ENCODE data around the gene VAMP8.
"Not testable (repeated sequence)": the region's sequence is repeated elsewhere in the genome, so short reads cannot be mapped to it uniquely, and the experiment has no call there.

The VAMP8 gene

DNA sequence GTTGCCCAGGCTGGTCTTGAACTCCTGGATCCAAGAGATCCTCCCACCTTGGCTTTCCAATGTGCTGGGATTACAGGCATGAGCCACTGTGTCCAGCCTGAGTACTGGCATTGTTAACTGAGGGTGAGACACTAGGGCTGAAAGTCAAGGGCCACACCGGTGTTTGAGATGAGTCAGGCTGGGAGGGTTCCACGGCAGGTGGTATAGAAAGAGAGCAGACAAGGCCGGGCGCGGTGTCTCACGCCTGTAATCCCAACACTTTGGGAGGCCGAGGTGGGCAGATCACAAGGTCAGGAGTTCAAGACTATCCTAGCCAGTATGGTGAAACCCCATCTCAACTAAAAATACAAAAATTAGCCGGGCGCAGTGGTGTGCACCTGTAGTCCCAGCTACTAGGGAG, 14.9 kb downstream of the VAMP8 start:
- H3K36me3 Mint-ChIP-seq; H3K4me3 Mint-ChIP-seq; H3K27ac Mint-ChIP-seq; DNase-seq (ENCODE audit: low spot score in 2 of 2); H3K27me3 Mint-ChIP-seq; ATAC-seq (ENCODE audit: low read depth); H3K9me3 Mint-ChIP-seq: not testable (repeated sequence)
- peaks cover 28% of the 10 kb centered on the region for H3K4me1 Mint-ChIP-seq

DNA sequence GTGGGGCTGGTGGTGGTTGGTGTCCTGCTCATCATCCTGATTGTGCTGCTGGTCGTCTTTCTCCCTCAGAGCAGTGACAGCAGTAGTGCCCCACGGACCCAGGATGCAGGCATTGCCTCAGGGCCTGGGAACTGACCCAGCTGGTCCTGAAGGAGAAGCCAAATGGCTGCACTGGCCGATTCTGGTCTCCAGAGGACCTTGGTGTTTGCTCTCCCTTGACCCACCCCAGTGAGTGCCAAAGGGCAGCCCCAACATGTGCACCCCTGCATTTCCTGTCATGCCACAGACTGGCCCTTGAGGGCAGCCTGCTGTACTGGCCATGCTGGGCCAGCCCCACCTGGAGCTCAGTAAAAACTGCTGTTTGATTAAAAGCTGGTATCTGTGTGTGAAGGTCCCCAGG, 15.6 kb downstream of the VAMP8 start:
- no peak for ATAC-seq (ENCODE audit: low read depth)
- no peak overlapping the region for H3K27ac Mint-ChIP-seq
- no peak overlapping the region for H3K4me3 Mint-ChIP-seq
- DNase-seq (ENCODE audit: low spot score in 2 of 2) = no peak
- H3K36me3 Mint-ChIP-seq = peaks cover 2% of the 10 kb centered on the region
- H3K4me1 Mint-ChIP-seq = peaks cover 24% of the 10 kb centered on the region
- no peaks in the 10 kb centered on the region for H3K9me3 Mint-ChIP-seq
- no peaks in the 10 kb centered on the region for H3K27me3 Mint-ChIP-seq

DNA sequence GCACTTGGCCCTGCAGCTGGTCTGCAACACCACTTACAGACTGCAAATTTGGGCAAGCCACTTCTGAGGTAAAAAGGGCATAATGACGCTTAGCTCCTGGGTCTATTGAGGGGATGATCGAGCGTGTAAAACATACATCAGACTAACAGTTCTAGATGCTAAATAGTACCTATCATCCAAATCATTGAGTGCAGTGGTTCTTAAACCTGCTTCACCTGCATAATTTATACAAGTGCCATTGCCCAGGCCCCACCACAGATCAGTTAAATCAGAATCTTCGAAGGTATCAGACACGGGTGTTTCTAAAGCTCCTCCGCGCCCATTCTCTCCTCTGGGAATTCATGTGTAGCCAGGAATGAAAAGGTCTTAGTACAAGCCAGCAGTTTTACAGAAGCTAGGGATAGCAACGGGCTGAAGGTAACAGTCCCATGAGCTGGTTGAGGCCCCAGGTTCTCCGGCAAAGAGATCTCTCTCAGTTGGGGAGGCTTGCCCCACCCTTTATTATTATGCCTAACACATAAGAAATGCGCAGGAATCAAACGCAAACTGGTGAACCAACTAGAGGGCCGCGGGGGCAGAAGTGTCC, 17.4 kb downstream of the VAMP8 start:
- Mint-ChIP-seq H3K4me1 (peaks cover 19% of the 10 kb centered on the region), H3K27me3 (no peaks in the 10 kb centered on the region), H3K27ac (peak overlapping the region; percentile 100), H3K4me3 (peak overlapping the region; percentile 100), H3K36me3 (peaks cover 2% of the 10 kb centered on the region), H3K9me3 (no peaks in the 10 kb centered on the region)
- ATAC-seq (ENCODE audit: low read depth) = no peak
- no peak for DNase-seq (ENCODE audit: low spot score in 2 of 2)

DNA sequence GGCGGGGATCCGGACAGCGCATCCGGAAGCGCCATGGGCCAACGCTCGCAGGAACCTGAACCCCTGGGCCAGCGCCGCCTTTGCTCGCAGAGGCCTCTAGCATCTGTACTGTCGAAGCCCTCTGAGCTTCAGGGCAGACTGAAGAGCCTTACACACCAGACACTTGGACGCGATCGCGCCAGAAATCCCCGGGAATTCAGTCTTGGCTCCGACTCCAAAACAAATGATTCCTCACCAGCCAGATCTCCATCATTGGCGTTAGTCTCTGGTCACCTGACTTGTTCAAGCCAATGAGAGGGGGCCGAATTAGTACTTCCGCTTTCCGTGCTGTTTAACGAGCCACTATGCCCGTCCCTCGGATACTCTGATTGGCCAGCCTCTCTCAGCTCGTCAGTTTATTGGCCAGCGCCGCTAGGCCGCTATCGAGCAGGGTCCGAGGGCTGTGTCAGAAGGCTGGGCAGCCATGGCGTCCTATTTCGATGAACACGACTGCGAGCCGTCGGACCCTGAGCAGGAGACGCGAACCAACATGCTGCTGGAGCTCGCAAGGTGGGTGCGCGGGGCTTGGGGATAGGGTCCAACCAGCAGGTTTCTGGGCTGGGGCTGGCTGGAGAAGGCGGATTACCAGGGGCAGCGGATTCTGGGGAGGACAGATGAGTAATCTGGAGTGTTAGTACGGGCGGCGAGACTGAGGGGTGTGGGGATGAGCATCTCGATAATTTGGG, 18.1 kb downstream of the VAMP8 start, which contains the start of gene RNF181:
Gene RNF181, plus strand, starts transcription at position 445 of the 725 bp plus-strand sequence. Its CDS starts 19 bp downstream, at position 464.
- H3K4me3 Mint-ChIP-seq = peak within 1 kb of the TSS; percentile 100
- H3K9me3 Mint-ChIP-seq = no peaks in the 10 kb centered on the region
- no peaks in the 10 kb centered on the region for H3K27me3 Mint-ChIP-seq
- peak within 1 kb of the TSS; percentile 100 for H3K27ac Mint-ChIP-seq
- ATAC-seq (ENCODE audit: low read depth) (peak; percentile 99), DNase-seq (ENCODE audit: low spot score in 2 of 2) (peak; percentile 72 to 86)
- peaks cover 2% of the 10 kb centered on the region for H3K36me3 Mint-ChIP-seq
- peaks cover 19% of the 10 kb centered on the region for H3K4me1 Mint-ChIP-seq

DNA sequence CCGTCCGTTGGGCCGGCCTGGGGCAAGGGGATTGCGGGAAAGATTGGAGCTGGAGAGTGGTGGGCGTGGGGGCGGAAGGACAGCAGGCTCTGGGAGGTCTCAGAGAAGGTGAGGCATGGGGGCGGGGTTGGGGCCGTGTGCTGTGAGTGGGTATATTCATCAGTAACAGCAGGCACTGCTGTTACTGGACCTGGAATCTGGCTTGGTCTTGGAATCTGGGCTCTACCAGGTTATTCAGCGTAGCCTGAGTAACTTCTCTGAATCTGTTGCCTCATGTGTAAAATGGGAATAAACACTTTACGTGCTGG, 18.6 kb downstream of the VAMP8 start:
- ATAC-seq (ENCODE audit: low read depth) (no peak), DNase-seq (ENCODE audit: low spot score in 2 of 2) (no peak)
- peaks cover 2% of the 10 kb centered on the region for H3K36me3 Mint-ChIP-seq
- H3K27ac Mint-ChIP-seq = peak overlapping the region; percentile 100
- no peaks in the 10 kb centered on the region for H3K27me3 Mint-ChIP-seq
- H3K4me3 Mint-ChIP-seq = peak overlapping the region; percentile 100
- H3K9me3 Mint-ChIP-seq = no peaks in the 10 kb centered on the region
- peaks cover 19% of the 10 kb centered on the region for H3K4me1 Mint-ChIP-seq

DNA sequence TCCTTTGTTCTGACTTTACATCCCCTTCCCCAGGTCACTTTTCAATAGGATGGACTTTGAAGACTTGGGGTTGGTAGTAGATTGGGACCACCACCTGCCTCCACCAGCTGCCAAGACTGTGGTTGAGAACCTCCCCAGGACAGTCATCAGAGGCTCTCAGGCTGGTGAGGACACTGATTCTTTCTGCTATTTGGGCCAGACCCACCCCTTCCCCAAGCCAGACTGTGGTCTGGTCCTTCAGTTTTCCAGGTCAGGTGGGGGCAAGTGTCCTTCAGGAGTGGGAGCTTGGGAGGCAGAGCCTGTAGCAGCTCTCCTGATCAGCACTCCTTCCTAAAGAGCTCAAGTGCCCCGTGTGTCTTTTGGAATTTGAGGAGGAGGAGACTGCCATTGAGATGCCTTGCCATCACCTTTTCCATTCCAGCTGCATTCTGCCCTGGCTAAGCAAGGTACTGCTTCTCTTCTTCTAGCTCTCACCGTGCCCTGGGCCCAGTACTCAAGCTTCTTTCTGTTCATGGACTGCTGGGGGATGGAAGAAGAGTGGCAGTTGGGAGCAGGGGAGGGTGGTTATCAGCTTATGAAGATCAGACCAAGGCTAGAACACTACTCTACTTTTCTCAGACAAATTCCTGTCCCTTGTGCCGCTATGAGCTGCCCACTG, 19.2 kb downstream of the VAMP8 start:
- Mint-ChIP-seq H3K4me3 (peak overlapping the region; percentile 100), H3K27ac (peak overlapping the region; percentile 100), H3K36me3 (peaks cover 2% of the 10 kb centered on the region), H3K27me3 (no peaks in the 10 kb centered on the region), H3K4me1 (peaks cover 20% of the 10 kb centered on the region), H3K9me3 (no peaks in the 10 kb centered on the region)
- ATAC-seq (ENCODE audit: low read depth) (no peak), DNase-seq (ENCODE audit: low spot score in 2 of 2) (no peak)

DNA sequence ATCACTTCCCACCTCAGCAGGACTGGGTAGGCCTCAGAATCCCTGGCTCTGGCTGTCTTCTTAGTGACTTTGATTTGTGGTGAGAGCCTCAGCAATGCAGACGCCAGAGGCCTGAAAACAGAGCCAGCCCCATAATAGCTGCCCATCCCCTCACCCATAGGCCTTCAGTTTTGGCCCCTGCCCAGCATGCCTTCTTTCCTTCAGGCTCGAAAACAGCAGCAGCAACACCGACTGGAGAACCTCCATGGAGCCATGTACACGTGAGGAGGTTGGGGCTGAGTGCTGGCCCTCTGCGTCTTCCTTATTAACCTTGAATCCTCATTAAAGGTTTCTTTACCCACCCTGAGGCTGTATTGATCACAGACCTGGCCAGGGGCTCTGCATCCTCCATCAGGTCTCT, 19.9 kb downstream of the VAMP8 start:
- Mint-ChIP-seq H3K36me3 (peaks cover 2% of the 10 kb centered on the region), H3K9me3 (no peaks in the 10 kb centered on the region), H3K4me3 (peak overlapping the region; percentile 100), H3K27ac (peak overlapping the region; percentile 28), H3K27me3 (no peaks in the 10 kb centered on the region), H3K4me1 (peaks cover 25% of the 10 kb centered on the region)
- DNase-seq (ENCODE audit: low spot score in 2 of 2) (no peak), ATAC-seq (ENCODE audit: low read depth) (no peak)

DNA sequence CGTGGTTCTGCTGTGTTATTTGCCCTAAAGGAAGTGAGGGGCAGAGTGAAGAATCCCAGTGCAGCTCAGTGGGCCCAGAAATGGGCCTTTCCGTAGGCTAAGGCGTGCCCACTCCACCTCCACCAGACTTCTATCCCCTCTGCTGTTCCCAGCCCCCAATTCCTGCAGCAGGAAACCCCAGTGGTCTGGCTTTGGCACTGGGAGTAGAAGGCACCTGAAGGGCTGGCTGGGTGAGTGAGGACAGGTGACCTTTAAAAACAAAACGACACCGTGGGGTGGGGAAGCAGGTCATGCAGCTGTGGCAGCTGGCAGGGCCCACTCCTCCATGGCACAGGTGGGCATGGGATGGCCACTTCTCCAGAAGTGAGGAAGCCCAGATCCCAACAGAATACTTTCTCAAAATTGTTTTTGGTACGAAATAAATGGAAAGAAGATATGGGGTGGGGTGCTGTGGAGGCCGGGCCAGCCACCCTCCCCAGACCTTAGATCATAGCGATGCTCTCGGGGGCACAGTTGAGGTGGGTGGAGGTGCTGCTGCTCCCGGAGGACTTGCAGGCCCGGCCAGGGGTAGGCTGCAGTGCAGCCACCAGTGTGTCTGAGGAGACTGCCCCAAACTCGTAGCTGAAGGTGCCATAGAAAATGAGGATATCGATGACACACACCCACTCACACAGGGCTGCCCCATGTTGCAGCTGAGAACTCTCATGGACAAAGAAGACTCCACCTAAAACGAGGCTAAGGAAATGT, 21.4 kb downstream of the VAMP8 start:
- Mint-ChIP-seq H3K4me3 (no peak overlapping the region), H3K27ac (peak overlapping the region; percentile 41), H3K4me1 (peaks cover 29% of the 10 kb centered on the region), H3K36me3 (peaks cover 2% of the 10 kb centered on the region), H3K27me3 (no peaks in the 10 kb centered on the region), H3K9me3 (no peaks in the 10 kb centered on the region)
- ATAC-seq (ENCODE audit: low read depth) = no peak
- DNase-seq (ENCODE audit: low spot score in 2 of 2) = no peak

DNA sequence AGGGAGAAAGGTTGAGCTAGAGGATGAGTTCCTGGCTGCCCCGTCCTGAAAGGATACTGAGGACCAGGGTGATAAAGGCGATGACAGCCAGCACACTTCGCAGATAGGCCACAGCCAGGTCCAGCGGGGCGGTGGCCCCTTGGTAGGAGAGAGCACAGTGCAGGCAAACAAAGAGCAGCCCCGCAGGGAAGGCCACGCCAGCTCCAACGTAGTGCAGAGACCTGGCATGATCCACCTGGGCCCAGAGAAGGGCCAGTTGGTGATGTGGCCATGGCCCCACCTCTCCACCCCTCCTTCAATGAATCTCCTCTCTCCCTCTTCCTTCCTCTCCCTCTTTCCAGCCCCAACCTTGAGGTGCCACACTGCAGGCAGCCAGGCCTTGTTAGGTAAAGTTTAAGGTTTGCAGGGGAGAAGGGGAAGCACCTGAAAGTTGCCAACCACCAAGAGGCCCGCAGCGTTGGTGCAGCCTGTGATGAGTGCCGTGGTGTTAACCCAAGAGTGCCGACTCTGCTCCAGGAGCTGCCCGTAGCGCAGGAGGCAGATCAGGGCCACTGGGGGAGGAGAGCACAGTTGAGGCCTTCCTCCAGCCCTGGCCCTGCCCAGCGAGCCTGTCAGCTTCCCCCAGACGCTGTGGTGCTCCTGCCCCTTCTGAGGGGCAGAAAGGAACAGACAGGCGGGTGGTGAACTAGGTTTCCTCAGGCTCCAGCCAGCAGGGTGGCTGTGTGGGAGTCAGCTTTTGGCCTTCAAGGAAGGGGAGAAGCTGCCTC, 22.3 kb downstream of the VAMP8 start:
- no peak overlapping the region for H3K4me3 Mint-ChIP-seq
- no peaks in the 10 kb centered on the region for H3K27me3 Mint-ChIP-seq
- peaks cover 24% of the 10 kb centered on the region for H3K4me1 Mint-ChIP-seq
- DNase-seq (ENCODE audit: low spot score in 2 of 2) (no peak), ATAC-seq (ENCODE audit: low read depth) (no peak)
- H3K9me3 Mint-ChIP-seq = no peaks in the 10 kb centered on the region
- H3K36me3 Mint-ChIP-seq = peaks cover 2% of the 10 kb centered on the region
- H3K27ac Mint-ChIP-seq = no peak overlapping the region

DNA sequence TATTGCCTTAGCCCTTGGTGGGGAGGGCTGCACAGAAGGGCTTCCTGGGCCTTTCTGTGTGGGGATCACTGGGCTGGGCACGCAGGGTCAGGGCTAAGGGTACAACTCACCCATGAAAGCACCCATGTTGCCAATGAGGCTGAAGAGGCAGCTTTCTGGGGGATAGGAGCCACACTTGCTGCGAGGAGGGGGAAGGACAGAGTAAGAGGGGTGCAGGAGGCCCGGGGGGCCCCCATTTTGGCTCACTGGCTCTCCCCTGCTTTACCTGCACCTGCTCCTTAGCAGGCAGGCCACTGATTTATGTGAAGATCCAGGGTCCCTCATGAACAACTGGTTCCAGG, 22.8 kb downstream of the VAMP8 start:
- Mint-ChIP-seq H3K4me1 (peaks cover 22% of the 10 kb centered on the region), H3K9me3 (no peaks in the 10 kb centered on the region), H3K27ac (no peak overlapping the region), H3K27me3 (no peaks in the 10 kb centered on the region), H3K36me3 (peaks cover 2% of the 10 kb centered on the region), H3K4me3 (no peak overlapping the region)
- no peak for DNase-seq (ENCODE audit: low spot score in 2 of 2)
- ATAC-seq (ENCODE audit: low read depth) = no peak

DNA sequence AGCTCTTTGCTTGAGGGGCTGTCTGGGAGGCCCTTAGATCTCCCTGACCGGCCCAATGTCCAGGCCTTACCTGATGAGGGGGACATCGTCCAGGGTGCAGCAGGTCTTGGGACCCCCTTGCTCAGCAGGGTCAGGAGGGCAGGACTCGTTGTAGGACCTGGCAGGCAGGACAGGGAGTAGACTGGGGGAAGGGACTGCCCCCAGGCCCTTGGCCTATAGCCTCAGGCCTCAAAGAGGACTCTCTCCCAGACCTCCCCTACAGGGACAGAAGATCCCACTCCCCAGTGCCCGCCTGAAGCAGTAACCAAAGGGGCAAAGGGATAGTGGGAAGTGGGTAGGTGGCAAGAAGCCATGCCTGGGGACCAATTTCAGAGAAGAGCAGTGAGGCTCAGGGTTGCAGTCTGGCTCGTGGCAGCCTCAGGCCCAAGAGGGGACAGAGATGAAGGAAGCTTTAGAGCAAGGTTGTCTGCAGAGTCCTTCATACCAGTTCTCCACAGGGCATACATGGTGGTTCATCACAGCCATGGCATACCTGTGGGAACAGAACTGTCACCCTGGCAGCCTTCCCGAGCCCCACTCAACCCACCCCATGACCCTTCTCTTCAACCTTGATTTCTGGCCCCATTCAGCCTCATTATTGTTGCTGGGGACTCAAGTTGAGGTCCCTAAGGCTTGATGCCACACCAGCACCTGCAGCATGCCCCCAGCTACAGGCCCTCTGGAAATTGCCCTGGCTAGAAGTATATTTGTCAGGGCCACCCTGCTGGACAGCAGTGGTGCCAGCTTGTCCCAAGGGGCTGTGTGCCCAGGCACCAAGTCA, 23.8 kb downstream of the VAMP8 start:
- H3K27me3 Mint-ChIP-seq = no peaks in the 10 kb centered on the region

DNA sequence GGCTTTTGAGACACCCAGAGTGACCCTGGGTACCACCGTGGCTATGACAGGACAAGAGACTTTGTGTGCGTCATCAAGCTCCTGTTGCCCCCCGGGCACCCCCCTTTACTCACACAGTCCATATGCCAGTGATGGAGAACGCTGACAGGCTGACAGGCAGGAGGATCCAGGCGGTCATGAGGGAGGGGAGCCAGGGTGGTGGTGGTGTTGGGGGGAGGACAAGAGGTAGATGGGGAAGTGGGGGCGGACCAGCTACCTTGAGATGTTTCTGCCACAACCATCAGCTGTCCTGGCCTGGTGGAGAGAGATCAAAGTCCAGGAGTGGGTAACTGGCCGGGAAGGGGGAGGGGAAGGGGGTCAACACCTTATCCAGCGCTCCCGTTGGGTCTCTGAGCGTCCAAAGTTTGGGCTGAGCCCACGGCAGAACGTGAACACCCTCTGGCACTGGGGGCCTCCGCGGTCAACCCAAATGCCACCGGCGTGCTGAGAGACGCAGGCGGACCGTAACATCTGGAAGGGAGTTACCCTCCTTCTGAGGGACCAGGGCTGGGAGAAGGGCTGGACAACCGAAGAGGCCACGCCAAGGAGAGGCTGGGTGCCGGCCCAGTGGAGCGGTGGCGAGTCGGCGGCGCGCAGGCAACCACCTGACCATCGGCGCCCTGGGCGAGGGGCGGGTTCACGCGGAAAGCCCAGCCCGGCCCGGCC, 24.5 kb downstream of the VAMP8 start:
- H3K27ac Mint-ChIP-seq = peak overlapping the region; percentile 56
- peak overlapping the region; percentile 84 for H3K4me3 Mint-ChIP-seq
- no peaks in the 10 kb centered on the region for H3K9me3 Mint-ChIP-seq
- peak; percentile 18 for ATAC-seq (ENCODE audit: low read depth)
- DNase-seq (ENCODE audit: low spot score in 2 of 2) = peak in 1 of 2 donors; percentile 41
- H3K4me1 Mint-ChIP-seq = peaks cover 18% of the 10 kb centered on the region
- peaks cover under 1% of the 10 kb centered on the region for H3K36me3 Mint-ChIP-seq
- no peaks in the 10 kb centered on the region for H3K27me3 Mint-ChIP-seq

More for the DNA sequence above, 23.8 kb downstream of the VAMP8 start:
- Mint-ChIP-seq H3K36me3 (no peaks in the 10 kb centered on the region), H3K27ac (peak overlapping the region; percentile 56), H3K4me1 (peaks cover 23% of the 10 kb centered on the region), H3K9me3 (no peaks in the 10 kb centered on the region), H3K4me3 (peak overlapping the region; percentile 84)
- DNase-seq (ENCODE audit: low spot score in 2 of 2) (no peak), ATAC-seq (ENCODE audit: low read depth) (no peak)

Measured in memory B cell (primary cell).